GM23338 (cell line): Measurements from ENCODE around the gene DPYD. TPM values are rescaled to one million over a fixed set of nuclear protein-coding genes. Genes with fewer than 3 reads are reported as not detected.

Experiments used
- ATAC-seq: fragments of 200-7000 bp; cut with Tn5 transposase; 3 replicates; pipeline ENCODE4 v1.9.1; 2020
- DNase-seq: peaks from one replicate; pipeline ENCODE4 v3.0.0-alpha.2; 2015; ENCODE audit warnings: low spot score
- H2AFZ ChIP-seq: fragments of 200-600 bp; sonication (generic); 2 replicates; pipeline ENCODE4 v1.8.0; 2016; ENCODE audit warnings: antibody characterized with exemption, mild to moderate bottlenecking, moderate library complexity
- H3F3A ChIP-seq: fragments of 200-600 bp; sonication (generic); replicated peaks from 2 replicates; pipeline ENCODE4 v1.8.0; 2017; ENCODE audit warnings: antibody characterized with exemption, mixed run types, low read depth
- H3K27ac ChIP-seq: fragments of 200-600 bp; sonication (generic); 2 replicates; pipeline ENCODE4 v1.6.1; 2016; ENCODE audit warnings: low read depth
- H3K27me3 ChIP-seq: fragments of 200-600 bp; sonication (generic); 2 replicates; pipeline ENCODE4 v1.8.0; 2016; ENCODE audit warnings: mild to moderate bottlenecking, mixed run types, moderate library complexity; ENCODE audit not compliant: insufficient read depth
- H3K36me3 ChIP-seq: fragments of 200-600 bp; sonication (generic); 2 replicates; pipeline ENCODE4 v1.8.0; 2016; ENCODE audit warnings: mild to moderate bottlenecking; ENCODE audit not compliant: insufficient read depth
- H3K4me1 ChIP-seq: fragments of 200-600 bp; sonication (generic); 2 replicates; pipeline ENCODE4 v1.8.0; 2016; ENCODE audit warnings: mild to moderate bottlenecking, moderate library complexity; ENCODE audit not compliant: insufficient read depth
- H3K4me2 ChIP-seq: fragments of 200-600 bp; sonication (generic); 2 replicates; pipeline ENCODE4 v1.7.1; 2017; ENCODE audit warnings: mixed run types
- H3K4me3 ChIP-seq: fragments of 200-600 bp; sonication (generic); 2 replicates; pipeline ENCODE4 v1.6.1; 2016; ENCODE audit warnings: mixed run types
- H3K79me2 ChIP-seq: fragments of 200-600 bp; sonication (generic); replicated peaks from 2 replicates; pipeline ENCODE4 v1.8.0; 2017; ENCODE audit warnings: mild to moderate bottlenecking; ENCODE audit not compliant: insufficient read depth
- H3K9me2 ChIP-seq: fragments of 200-600 bp; sonication (generic); 2 replicates; pipeline ENCODE4 v1.8.0; 2017; ENCODE audit not compliant: insufficient read depth
- H4K20me1 ChIP-seq: fragments of 200-600 bp; sonication (generic); replicated peaks from 2 replicates; pipeline ENCODE4 v1.8.0; 2017; ENCODE audit warnings: mild to moderate bottlenecking; ENCODE audit not compliant: insufficient read depth
- H3K27ac Mint-ChIP-seq: 2 replicates; pipeline ENCODE4 v1.8.0; 2020; ENCODE audit warnings: inconsistent platforms, mild to moderate bottlenecking, moderate library complexity, mixed read lengths
- H3K27me3 Mint-ChIP-seq: 3 replicates; pipeline ENCODE4 v1.8.0; 2022; ENCODE audit warnings: low read depth, mild to moderate bottlenecking, moderate library complexity, mixed read lengths, inconsistent platforms; ENCODE audit not compliant: insufficient read depth, poor library complexity
- H3K36me3 Mint-ChIP-seq: 3 replicates; pipeline ENCODE4 v1.8.0; 2021; ENCODE audit warnings: low read depth, mild to moderate bottlenecking, inconsistent platforms, moderate library complexity, mixed read lengths
- H3K4me1 Mint-ChIP-seq: 3 replicates; pipeline ENCODE4 v1.8.0; 2020; ENCODE audit warnings: mild to moderate bottlenecking, inconsistent platforms, mixed read lengths
- H3K4me3 Mint-ChIP-seq: 3 replicates; pipeline ENCODE4 v1.8.0; 2021; ENCODE audit warnings: moderate library complexity, mild to moderate bottlenecking, inconsistent platforms, mixed read lengths
- H3K9me3 Mint-ChIP-seq: 3 replicates; pipeline ENCODE4 v1.8.0; 2020; ENCODE audit warnings: moderate library complexity, mild to moderate bottlenecking, inconsistent platforms, mixed read lengths
- ETS1 ChIP-seq: IDR thresholded peaks from 2 replicates; pipeline ENCODE4 v1.6.1; 2016; ENCODE audit warnings: antibody characterized with exemption
- NANOG ChIP-seq: IDR thresholded peaks from 2 replicates; pipeline ENCODE4 v1.6.1; 2016; ENCODE audit warnings: antibody characterized with exemption, borderline replicate concordance
- POLR2AphosphoS5 ChIP-seq: IDR thresholded peaks from 2 replicates; pipeline ENCODE4 v1.6.1; 2016; ENCODE audit warnings: antibody characterized with exemption, low read depth
- REST ChIP-seq: IDR thresholded peaks from one replicate; pipeline ENCODE4 v1.6.1; 2018; ENCODE audit warnings: antibody characterized with exemption; ENCODE audit not compliant: unreplicated experiment
- ZNF114 ChIP-seq: fragments of 250-450 bp; sonication (Bioruptor Pico); IDR thresholded peaks from 2 replicates; pipeline ENCODE4 v1.5.0; 2020; ENCODE audit warnings: mild to moderate bottlenecking, moderate library complexity
- ZNF331 ChIP-seq: fragments of 250-450 bp; sonication (Bioruptor Pico); IDR thresholded peaks from 2 replicates; pipeline ENCODE4 v1.5.0; 2020; ENCODE audit warnings: low read depth, mild to moderate bottlenecking, moderate library complexity
- ZNF462 ChIP-seq: fragments of 250-450 bp; sonication (Bioruptor Pico); IDR thresholded peaks from 2 replicates; pipeline ENCODE4 v1.5.0; 2020; ENCODE audit warnings: mild to moderate bottlenecking, moderate library complexity
- polyA plus RNA-seq: library from polyadenylated mRNA; unstranded; fragments of >200 nt; fragmentation: Nextera tagmentation; extraction: Ambion mirVana; gene quantifications from 2 replicates; pipeline ENCODE4 v1.2.1, GENCODE V29; 2016
- total RNA-seq: library from RNA; depleted of rRNA; stranded (reverse); fragments of >200 nt; shearing (Covaris generic); gene quantifications from 2 replicates; pipeline ENCODE4 v1.2.3, GENCODE V29; 2014

Gene DPYD
- total and polyA plus RNA-seq, 2 experiments from 2014 or later: 0.50 to 1.6 TPM

GRCh38 chr1:97646071-97646470 is 274.8 kb downstream of the DPYD start:
- DNase-seq (peak; percentile 8), ATAC-seq (no peak)
- H3K27me3 Mint-ChIP-seq: no peaks in the 10 kb centered on the region
- peaks cover 6% of the 10 kb centered on the region; the same call in 2 of the 3 replicates for H3K36me3 Mint-ChIP-seq
- Histone ChIP-seq H3K36me3 (no peaks in the 10 kb centered on the region), H3K4me1 (no peaks in the 10 kb centered on the region), H3K4me2 (no peak overlapping the region), H3K4me3 (no peak overlapping the region), H3K27me3 (no peaks in the 10 kb centered on the region), H4K20me1 (no peaks in the 10 kb centered on the region), H3K79me2 (no peaks in the 10 kb centered on the region), H3F3A (no peaks in the 10 kb centered on the region), H2AFZ (no peak overlapping the region), H3K27ac (no peak overlapping the region), H3K9me2 (no peaks in the 10 kb centered on the region)
- TF ChIP-seq ZNF114 (CRISPR knock-in tag) (no peak), ZNF331 (CRISPR knock-in tag) (no peak), REST (no peak)
- no peak overlapping the region for H3K27ac Mint-ChIP-seq
- peaks cover 26% of the 10 kb centered on the region for H3K9me3 Mint-ChIP-seq
- peaks cover 3% of the 10 kb centered on the region; the same call in 1 of the 3 replicates for H3K4me1 Mint-ChIP-seq
- no peak overlapping the region for H3K4me3 Mint-ChIP-seq

- Mint-ChIP-seq H3K27me3 (peaks cover 1% of the 10 kb centered on the region), H3K27ac (no peak overlapping the region), H3K36me3 (no peaks in the 10 kb centered on the region; the same call in 1 of the 3 replicates), H3K4me1 (no peaks in the 10 kb centered on the region), H3K9me3 (peaks cover 15% of the 10 kb centered on the region), H3K4me3 (no peak overlapping the region)
- Histone ChIP-seq H3K4me3 (no peak overlapping the region), H3K4me1 (no peaks in the 10 kb centered on the region), H3K79me2 (no peaks in the 10 kb centered on the region), H3F3A (no peaks in the 10 kb centered on the region), H3K9me2 (no peaks in the 10 kb centered on the region; the same call in 1 of the 2 replicates), H4K20me1 (no peaks in the 10 kb centered on the region), H3K27me3 (no peaks in the 10 kb centered on the region), H2AFZ (no peak overlapping the region), H3K4me2 (no peak overlapping the region), H3K27ac (no peak overlapping the region), H3K36me3 (no peaks in the 10 kb centered on the region)
- ATAC-seq (no peak), DNase-seq (no peak)
- TF ChIP-seq ZNF462 (CRISPR knock-in tag) (no peak), ZNF114 (CRISPR knock-in tag) (no peak), NANOG (no peak), POLR2AphosphoS5 (no peak), ETS1 (no peak), REST (no peak)
Observed at GRCh38 chr1:97640677-97641076, 280.2 kb downstream of the DPYD start.
